Stimulated activated CD8-positive, alpha-beta memory T cell treated with anti-CD3 and anti-CD28 coated beads, Interleukin-15, amount 100 ng/mL, for 4 hours (primary cell): ENCODE results near the gene INTS15.
A peak's percentile ranks its signal among the peaks of the same experiment; 100 is the strongest.
"Not testable (repeated sequence)": the region's sequence is repeated elsewhere in the genome, so short reads cannot be mapped to it uniquely, and the experiment has no call there.

ENCODE experiments used
- DNase-seq, 2 donors: peaks; one replicate each; pipeline ENCODE4 v3.0.0-alpha.2; 2020; ENCODE audit warnings: low read depth in 2 of 2

Gene INTS15

DNA sequence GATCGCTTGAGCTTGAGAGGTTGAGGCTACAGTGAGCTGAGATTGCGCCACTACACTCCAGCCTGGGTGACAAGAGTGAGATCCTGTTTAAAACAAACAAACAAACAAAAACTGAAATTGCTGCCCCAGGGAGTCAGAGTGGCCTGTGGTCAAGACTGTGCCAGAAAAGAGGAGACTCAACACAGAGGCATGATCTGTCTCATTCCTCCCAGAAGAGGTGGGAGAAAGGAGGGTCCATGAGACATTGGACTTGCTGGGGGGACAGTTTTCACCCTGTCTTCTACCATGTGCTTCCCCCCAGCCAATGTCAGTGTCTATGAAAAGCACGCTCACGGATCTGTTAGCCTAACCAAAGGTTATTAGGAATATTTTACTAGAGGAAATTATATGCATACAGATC lies 28.8 kb downstream of the INTS15 start:
- DNase-seq: no peak

- DNase-seq: no peak
Measured at GRCh38 chr7:6619961-6620360, 30.1 kb downstream of the INTS15 start.

GRCh38 chr7:6621195-6622133 lies 31.6 kb downstream of the INTS15 start:
- no peak for DNase-seq

DNA sequence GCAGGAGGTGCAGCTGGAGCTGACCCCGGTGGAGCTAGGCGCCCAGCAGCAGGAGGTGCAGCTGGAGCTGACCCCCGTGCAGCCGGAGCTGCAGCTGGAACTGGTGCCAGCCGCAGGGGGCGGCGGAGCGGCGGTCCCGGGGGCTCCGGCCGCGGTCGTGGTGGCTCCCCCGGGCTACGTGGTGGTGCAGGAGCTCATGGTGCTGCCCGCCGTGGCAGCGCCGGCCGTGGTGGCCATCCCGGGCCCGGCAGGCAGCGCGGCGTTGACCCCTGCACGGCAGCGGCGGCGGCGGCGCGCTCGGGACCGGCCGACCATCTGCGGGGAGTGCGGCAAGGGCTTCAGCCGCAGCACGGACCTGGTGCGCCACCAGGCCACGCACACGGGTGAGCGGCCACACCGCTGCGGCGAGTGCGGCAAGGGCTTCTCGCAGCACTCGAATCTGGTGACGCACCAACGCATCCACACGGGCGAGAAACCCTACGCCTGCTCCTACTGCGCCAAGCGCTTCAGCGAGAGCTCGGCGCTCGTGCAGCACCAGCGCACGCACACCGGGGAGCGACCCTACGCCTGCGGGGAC lies 32.4 kb downstream of the INTS15 start:
- no peak for DNase-seq

GRCh38 chr7:6623589-6624245 lies 33.9 kb downstream of the INTS15 start:
- no peak for DNase-seq

GRCh38 chr7:6624246-6624611 lies 34.4 kb downstream of the INTS15 start:
- DNase-seq: no peak

DNA sequence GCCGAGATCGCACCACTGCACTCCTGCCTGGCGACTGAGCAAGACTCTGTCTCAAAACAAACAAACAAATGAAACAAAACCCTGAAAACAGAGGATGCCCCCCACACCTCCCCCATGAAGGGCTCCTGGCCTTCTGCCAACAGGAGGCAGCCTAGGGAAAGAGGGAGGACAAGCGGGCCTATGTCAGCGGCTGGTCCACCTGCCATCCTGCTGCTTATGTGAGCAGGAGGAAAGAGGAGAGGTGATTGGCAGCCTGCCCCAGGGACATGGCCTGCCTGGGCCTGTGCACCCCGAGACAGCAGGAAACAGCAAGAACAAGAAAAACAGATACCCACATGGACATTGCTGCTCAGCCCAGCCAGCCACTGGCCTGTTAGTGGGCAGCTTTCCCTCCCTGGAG lies 38.2 kb downstream of the INTS15 start:
- DNase-seq: no peak

- no peak for DNase-seq
Measured at GRCh38 chr7:6630007-6630849, 40.4 kb downstream of the INTS15 start.

DNA sequence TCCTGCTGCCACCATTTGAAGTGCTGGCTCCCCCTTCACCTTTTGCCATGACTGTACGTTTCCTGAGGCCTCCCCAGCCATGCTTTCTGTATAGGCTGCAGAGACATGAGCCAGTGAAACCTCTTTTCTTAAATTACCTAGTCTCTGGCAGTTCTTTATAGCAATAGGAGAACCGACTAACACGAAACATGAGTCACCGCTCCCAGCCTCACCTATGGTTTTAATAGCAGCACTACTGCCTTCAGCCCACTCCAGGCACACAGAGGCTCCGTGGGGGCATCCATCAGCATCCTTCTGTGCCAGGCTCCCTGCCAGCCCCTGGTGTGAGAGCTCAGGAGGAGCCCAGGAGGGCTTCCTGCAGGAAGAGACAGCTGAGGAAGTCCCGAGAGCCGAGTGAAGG lies 41.8 kb downstream of the INTS15 start:
- no peak for DNase-seq

DNA sequence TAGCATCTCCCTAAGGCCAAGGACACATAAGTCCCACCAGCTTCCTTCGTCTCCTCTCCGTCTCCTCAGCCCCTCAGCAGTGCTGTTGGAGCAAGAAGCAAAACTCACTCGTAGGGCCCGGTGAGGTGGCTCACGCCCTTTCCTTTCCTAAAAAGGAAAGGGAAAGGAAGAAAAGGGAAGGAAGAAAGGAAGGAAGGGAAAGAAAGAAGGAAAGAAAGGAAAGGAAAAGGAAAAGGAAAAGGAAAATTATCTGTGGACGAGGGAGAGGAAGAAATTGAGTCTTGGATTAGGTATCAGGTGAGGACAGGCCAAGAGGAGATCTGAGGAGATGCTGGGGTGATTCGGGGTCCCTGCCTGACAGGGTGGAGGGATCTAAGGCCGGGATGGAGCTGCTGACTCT lies 44.2 kb downstream of the INTS15 start:
- DNase-seq: no peak

GRCh38 chr7:6634971-6635370 lies 45.1 kb downstream of the INTS15 start:
- not testable (repeated sequence) for DNase-seq

DNA sequence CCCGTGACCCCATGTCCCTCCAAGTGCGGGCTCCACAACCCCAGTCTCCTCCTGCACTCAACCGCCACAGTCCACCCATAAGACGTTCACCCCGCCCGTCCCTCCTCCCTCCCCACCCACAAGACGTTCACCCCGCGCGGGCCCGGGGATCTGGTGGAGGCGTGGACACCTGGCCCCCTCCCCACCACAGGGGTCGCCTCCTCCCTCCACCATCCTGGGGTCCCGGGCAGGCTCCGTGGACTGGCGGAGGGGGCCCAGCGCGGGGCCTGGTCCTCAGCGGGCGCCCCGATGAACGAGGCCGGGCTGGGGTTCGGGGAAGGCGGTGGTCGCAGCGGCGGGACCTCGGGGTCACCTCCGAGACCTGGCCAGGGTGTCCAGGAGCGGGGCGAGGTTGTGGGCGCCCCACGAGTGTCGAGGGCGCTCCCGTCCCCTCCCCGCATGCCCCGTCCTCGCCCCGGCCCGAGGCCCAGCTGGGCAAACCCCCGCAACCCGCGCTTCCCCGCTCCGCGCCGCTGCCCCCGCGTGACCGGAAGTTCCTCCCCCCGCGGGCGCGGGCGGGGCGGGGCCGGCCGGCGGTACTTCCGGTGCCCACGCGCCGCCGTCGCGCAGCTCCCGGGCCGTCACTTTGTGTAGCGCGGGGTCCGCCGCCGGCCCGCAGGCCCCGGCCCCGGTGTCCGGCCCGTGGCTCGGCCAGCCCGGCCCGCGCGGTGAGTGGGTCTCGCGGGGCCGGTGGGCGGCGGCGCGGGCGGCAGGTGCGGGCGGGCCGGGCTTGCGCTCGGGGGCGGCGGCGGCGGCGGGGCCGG lies 47.1 kb downstream of the INTS15 start, which contains the start of gene ZNF316:
Gene ZNF316, plus strand, starts transcription at position 578 of the 803 bp plus-strand sequence. CDS start 5,092 bp downstream, outside the sequence.
- DNase-seq: peak; percentile 11 to 36

GRCh38 chr7:6637544-6638229 lies 47.9 kb downstream of the INTS15 start:
- DNase-seq: peak; percentile 25 to 45

- DNase-seq: no peak
Measured at GRCh38 chr7:6639032-6639431, 49.2 kb downstream of the INTS15 start.

- no peak for DNase-seq
Measured at GRCh38 chr7:6639627-6640026, 49.8 kb downstream of the INTS15 start.

- no peak for DNase-seq
Measured at GRCh38 chr7:6640246-6640721, 50.5 kb downstream of the INTS15 start.

GRCh38 chr7:6641305-6642035 lies 51.6 kb downstream of the INTS15 start:
- no peak for DNase-seq

- DNase-seq: no peak
Measured at GRCh38 chr7:6642239-6642839, 52.5 kb downstream of the INTS15 start.
